Inflammatory macrophage treated with lipopolysaccharide for 1 hour (primary cell): ENCODE data around the gene NXN.
"Not testable (repeated sequence)": the region's sequence is repeated elsewhere in the genome, so short reads cannot be mapped to it uniquely, and the experiment has no call there.

ENCODE experiments used
- DNase-seq, 2 donors: peaks; one replicate each; pipeline ENCODE4 v3.0.0-alpha.2; 2020 to 2022

The NXN gene

GRCh38 chr17:1005361-1005946, 25.9 kb upstream of the NXN start:
- no peak for DNase-seq

GRCh38 chr17:1004769-1005295, 25.3 kb upstream of the NXN start:
- no peak for DNase-seq

- no peak for DNase-seq
Observed at GRCh38 chr17:1003972-1004768, 24.6 kb upstream of the NXN start.

GRCh38 chr17:1003633-1003971, 24.0 kb upstream of the NXN start:
- DNase-seq: no peak

GRCh38 chr17:1002771-1003555, 23.4 kb upstream of the NXN start:
- no peak for DNase-seq

GRCh38 chr17:1002412-1002753, 22.8 kb upstream of the NXN start:
- DNase-seq: no peak

- DNase-seq: no peak
Observed at GRCh38 chr17:1001640-1002411, 22.2 kb upstream of the NXN start.

- DNase-seq: no peak
Observed at GRCh38 chr17:1000597-1001461, 21.3 kb upstream of the NXN start.

GRCh38 chr17:998111-998510, 18.5 kb upstream of the NXN start:
- no peak for DNase-seq

GRCh38 chr17:996554-997344, 17.2 kb upstream of the NXN start, which contains the start of gene TIMM22:
TIMM22 (plus strand) TSS chr17:997129; CDS start chr17:997143, 14 bp downstream.
- peak; percentile 93 to 96 for DNase-seq

- not testable (repeated sequence) for DNase-seq
Observed at GRCh38 chr17:995324-995723, 15.7 kb upstream of the NXN start.

- no peak for DNase-seq
Observed at GRCh38 chr17:992933-993332, 13.4 kb upstream of the NXN start.

- DNase-seq: no peak
Observed at GRCh38 chr17:988561-988960, 9.0 kb upstream of the NXN start.

GRCh38 chr17:987931-988330, 8.4 kb upstream of the NXN start:
- DNase-seq: no peak

GRCh38 chr17:986322-986929, 6.8 kb upstream of the NXN start:
- DNase-seq: no peak

- no peak for DNase-seq
Observed at GRCh38 chr17:983921-984320, 4.3 kb upstream of the NXN start.

- DNase-seq: no peak
Observed at GRCh38 chr17:981292-981658, 1.7 kb upstream of the NXN start.

- DNase-seq: peak; percentile 68 to 89
Observed at GRCh38 chr17:980406-981291, 1.1 kb upstream of the NXN start.

- no peak for DNase-seq
Observed at GRCh38 chr17:979212-979538, 401 bp downstream of the NXN start.
